AG09309 (cell line): ENCODE data around the gene ZNF681.
"Not testable (repeated sequence)": the region's sequence is repeated elsewhere in the genome, so short reads cannot be mapped to it uniquely, and the experiment has no call there.

Experiments used
- DNase-seq: peaks from one replicate; pipeline ENCODE4 v3.0.0-alpha.2; 2010; ENCODE audit warnings: low read depth
- H3K4me3 ChIP-seq: 2 replicates; pipeline ENCODE4 v1.5.1; 2011; ENCODE audit warnings: mild to moderate bottlenecking, low read depth, low read length, moderate library complexity; ENCODE audit not compliant: control insufficient read depth
- TF ChIP-seq, protein P1 (sequence below): IDR thresholded peaks from 2 replicates; pipeline ENCODE4 v1.5.1; 2011; ENCODE audit warnings: mild to moderate bottlenecking, low read depth, low read length, inconsistent platforms; ENCODE audit not compliant: insufficient read depth, control insufficient read depth; ENCODE audit errors: missing control alignments

The ZNF681 gene

DNA sequence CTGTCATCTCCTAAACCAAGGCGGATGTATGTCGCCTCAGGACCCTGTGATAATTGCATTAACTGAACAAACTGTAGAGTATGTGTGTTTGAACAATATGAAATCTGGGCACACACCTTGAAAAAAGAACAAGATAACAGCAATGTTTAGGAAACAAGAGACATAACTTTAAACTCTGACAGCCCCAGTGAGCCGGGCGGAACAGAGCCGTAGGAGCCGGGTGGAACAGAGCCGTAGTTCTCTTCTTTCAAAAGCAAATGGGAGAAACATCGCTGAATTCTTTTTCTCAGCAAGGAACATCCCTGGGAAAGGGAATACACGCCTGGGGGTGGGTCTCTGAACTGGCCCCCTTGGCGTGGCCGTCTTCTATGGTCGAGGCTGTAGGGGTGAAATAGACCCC, 39.9 kb downstream of the ZNF681 start:
- TF ChIP-seq, protein P1, sequence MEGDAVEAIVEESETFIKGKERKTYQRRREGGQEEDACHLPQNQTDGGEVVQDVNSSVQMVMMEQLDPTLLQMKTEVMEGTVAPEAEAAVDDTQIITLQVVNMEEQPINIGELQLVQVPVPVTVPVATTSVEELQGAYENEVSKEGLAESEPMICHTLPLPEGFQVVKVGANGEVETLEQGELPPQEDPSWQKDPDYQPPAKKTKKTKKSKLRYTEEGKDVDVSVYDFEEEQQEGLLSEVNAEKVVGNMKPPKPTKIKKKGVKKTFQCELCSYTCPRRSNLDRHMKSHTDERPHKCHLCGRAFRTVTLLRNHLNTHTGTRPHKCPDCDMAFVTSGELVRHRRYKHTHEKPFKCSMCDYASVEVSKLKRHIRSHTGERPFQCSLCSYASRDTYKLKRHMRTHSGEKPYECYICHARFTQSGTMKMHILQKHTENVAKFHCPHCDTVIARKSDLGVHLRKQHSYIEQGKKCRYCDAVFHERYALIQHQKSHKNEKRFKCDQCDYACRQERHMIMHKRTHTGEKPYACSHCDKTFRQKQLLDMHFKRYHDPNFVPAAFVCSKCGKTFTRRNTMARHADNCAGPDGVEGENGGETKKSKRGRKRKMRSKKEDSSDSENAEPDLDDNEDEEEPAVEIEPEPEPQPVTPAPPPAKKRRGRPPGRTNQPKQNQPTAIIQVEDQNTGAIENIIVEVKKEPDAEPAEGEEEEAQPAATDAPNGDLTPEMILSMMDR = no peak
- H3K4me3 ChIP-seq = no peak overlapping the region

DNA sequence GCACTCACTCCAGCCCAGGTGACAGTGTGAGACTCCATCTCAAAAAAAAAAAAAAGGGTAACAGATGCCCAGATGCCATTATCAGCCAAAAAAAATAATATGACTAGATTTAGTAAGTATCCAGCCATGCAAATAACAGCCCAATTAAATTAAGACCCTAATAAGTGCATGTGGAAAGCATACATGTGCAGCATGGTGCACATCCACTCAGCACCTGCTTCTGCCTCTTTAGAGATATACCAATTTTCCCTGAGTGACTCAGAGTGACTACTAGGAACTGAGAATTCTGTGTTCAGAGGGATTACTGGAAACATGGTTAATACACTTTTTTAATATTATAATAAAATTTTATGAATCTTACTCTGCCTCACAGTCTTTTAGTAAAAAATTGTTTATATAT, 41.9 kb downstream of the ZNF681 start:
- H3K4me3 ChIP-seq = no peak overlapping the region
- TF ChIP-seq, protein P1 = no peak
- no peak for DNase-seq

More for the DNA sequence above, 39.9 kb downstream of the ZNF681 start:
- no peak for DNase-seq

DNA sequence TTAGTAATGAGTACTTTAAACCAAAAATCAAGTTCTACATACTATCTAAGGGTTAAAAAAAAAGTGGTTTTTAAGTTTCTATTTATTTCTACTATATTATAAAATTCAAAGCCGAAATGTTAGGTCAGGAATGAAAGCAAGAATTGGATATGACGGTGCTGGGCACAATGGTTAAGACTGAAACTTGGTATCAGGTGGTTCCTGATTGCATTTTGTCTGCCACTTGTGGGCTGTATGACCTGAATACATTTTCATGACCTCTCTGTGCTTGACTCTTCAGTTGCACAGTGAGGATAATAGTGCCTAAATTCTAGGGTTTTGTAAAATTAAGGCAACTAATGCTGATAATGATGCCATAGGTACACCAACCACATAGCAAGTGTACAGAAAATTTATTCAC, 49.3 kb downstream of the ZNF681 start:
- DNase-seq = no peak
- H3K4me3 ChIP-seq = no peak overlapping the region
- TF ChIP-seq, protein P1 = no peak

GRCh38 chr19:23706657-23707056, 52.0 kb downstream of the ZNF681 start:
- TF ChIP-seq, protein P1 = no peak
- no peak for DNase-seq
- no peak overlapping the region for H3K4me3 ChIP-seq

DNA sequence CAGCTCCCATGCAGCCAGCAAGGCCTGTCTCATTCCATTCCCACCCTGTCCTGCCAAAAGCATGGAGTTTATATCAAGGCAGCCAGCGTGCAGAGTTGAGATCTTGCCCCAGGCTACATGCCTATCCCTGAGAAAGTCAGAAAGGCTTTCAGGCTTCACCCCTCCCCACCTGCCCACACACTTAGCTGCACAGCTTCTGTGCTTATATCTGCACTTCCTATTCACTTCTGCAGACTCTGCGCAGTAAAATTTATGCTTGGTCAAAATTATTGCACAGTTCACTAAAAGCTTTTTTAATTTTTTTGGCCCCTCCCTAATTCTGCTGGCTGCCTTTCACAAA, 59.2 kb downstream of the ZNF681 start:
- no peak overlapping the region for H3K4me3 ChIP-seq
- TF ChIP-seq, protein P1 = no peak
- no peak for DNase-seq

DNA sequence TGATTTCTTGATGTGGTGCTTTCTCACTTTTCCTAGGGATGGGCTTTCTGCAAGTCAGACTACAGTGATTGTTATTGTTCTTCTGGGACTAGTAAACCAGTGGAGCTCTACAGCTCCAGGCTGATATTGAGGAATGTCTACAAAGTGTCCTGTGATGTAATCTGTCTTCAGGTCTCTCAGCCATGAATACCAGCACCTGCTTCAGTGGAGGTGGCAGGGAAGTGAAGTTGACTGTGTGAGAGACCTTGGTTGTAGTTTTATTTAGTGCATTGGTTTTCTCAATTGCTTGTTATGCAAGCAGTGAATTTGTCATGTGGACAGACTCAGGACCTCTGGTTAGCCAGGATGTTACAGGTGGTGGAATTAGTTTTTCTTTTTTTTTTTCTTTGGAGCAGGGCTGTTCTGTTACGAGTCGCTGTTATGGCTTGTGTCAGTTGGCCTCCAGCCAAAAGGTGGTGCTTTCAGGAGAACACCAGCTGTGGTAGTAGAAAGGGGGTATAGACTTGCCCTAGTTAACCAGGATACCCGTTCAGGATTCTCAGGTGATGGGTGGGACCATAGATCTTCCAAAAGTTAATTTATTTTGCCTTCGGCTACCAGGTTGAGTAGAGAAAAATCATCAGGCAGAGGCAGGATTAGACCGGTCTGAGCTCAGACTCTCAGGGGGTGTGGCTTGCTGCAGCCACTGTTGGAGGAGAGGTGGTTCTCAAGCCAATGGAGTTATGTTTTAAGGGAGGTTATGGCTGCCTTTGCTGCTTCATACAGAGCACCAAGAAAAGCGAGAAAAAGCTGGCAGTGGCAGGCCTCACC, 59.8 kb downstream of the ZNF681 start:
- no peak for DNase-seq
- TF ChIP-seq, protein P1 = no peak
- no peak overlapping the region for H3K4me3 ChIP-seq

GRCh38 chr19:23692937-23693336, 65.8 kb downstream of the ZNF681 start:
- not testable (repeated sequence) for DNase-seq, H3K4me3 ChIP-seq
